HEK293 (cell line): ENCODE measurements around the gene VAMP8.

ENCODE experiments used
- CTCF ChIA-PET: fragments of 350-600 bp; formaldehyde crosslinking; extraction: SDS; loops from one replicate; lab custom pipeline; 2021; ENCODE audit warnings: antibody characterized with exemption; lab: Yijun Ruan, JAX
- POLR2A ChIA-PET: fragments of 300-600 bp; formaldehyde crosslinking; extraction: SDS; loops from one replicate; lab custom pipeline; 2020; ENCODE audit warnings: antibody characterized with exemption, inconsistent platforms; lab: Yijun Ruan, JAX
- H3K27ac ChIP-seq: fragments of 200-500 bp; sonication (Bioruptor generic); 2 replicates; pipeline ENCODE4 v1.5.1; 2014; ENCODE audit warnings: low read depth, low read length, control low read depth, inconsistent platforms; ENCODE audit errors: extremely low read depth
- H3K36me3 ChIP-seq, 2 experiments: fragments of 200-500 bp in 1 of 2; sonication (Bioruptor generic) in 1 of 2; 1 replicate in 1 of 2; 2 replicates in 1 of 2; pipeline ENCODE4 v1.5.1; 2014 to 2017; ENCODE audit warnings: inconsistent platforms in 2 of 2, low read length in 2 of 2; ENCODE audit not compliant: control insufficient read depth in 2 of 2, insufficient read depth in 1 of 2
- H3K4me1 ChIP-seq: fragments of 200-500 bp; sonication (Bioruptor generic); 2 replicates; pipeline ENCODE4 v1.5.1; 2014; ENCODE audit warnings: mild to moderate bottlenecking, low read length, inconsistent platforms; ENCODE audit not compliant: control insufficient read depth, insufficient read depth
- H3K4me3 ChIP-seq: 2 replicates; pipeline ENCODE4 v1.5.1; 2011; ENCODE audit warnings: low read depth, mild to moderate bottlenecking, control low read depth, low read length, moderate library complexity
- H3K9me3 ChIP-seq: fragments of 200-500 bp; sonication (Bioruptor generic); 2 replicates; pipeline ENCODE4 v1.5.1; 2014; ENCODE audit warnings: low read depth, low read length, inconsistent platforms; ENCODE audit not compliant: control insufficient read depth, insufficient read depth
- CTCF ChIP-seq: fragments of 450-650 bp; formaldehyde crosslinking; IDR thresholded peaks from 2 replicates; pipeline ENCODE4 v1.5.1; 2016; ENCODE audit warnings: missing biosample characterization, missing genetic modification characterization
- ZBTB11 ChIP-seq: fragments of 450-650 bp; formaldehyde crosslinking; conservative IDR thresholded peaks from 2 replicates; pipeline ENCODE4 v1.5.1; 2016; ENCODE audit warnings: low read depth, missing biosample characterization, missing genetic modification characterization
- ZBTB17 ChIP-seq: fragments of 450-650 bp; formaldehyde crosslinking; IDR thresholded peaks from 2 replicates; pipeline ENCODE4 v1.5.1; 2016; ENCODE audit warnings: missing biosample characterization, missing genetic modification characterization
- ZBTB26 ChIP-seq: fragments of 450-650 bp; formaldehyde crosslinking; optimal IDR thresholded peaks from 2 replicates; pipeline ENCODE3; 2016; ENCODE audit warnings: missing biosample characterization, mild to moderate bottlenecking, missing genetic modification characterization
- ZBTB48 ChIP-seq: fragments of 450-650 bp; formaldehyde crosslinking; IDR thresholded peaks from 2 replicates; pipeline ENCODE4 v1.5.1; 2016; ENCODE audit warnings: missing biosample characterization, missing genetic modification characterization
- ZNF146 ChIP-seq: fragments of 450-650 bp; formaldehyde crosslinking; IDR thresholded peaks from 2 replicates; pipeline ENCODE4 v1.5.1; 2016; ENCODE audit warnings: missing biosample characterization, missing genetic modification characterization
- ZNF157 ChIP-seq: fragments of 450-650 bp; formaldehyde crosslinking; IDR thresholded peaks from 2 replicates; pipeline ENCODE4 v1.5.1; 2016; ENCODE audit warnings: missing biosample characterization, missing genetic modification characterization
- ZNF366 ChIP-seq: fragments of 450-650 bp; formaldehyde crosslinking; conservative IDR thresholded peaks from 2 replicates; pipeline ENCODE4 v1.5.1; 2016; ENCODE audit warnings: missing biosample characterization, missing genetic modification characterization
- ZNF426 ChIP-seq: fragments of 450-650 bp; formaldehyde crosslinking; IDR thresholded peaks from 2 replicates; pipeline ENCODE4 v1.5.1; 2017; ENCODE audit warnings: missing biosample characterization, missing genetic modification characterization, mild to moderate bottlenecking, inconsistent platforms, moderate library complexity
- ZNF544 ChIP-seq: fragments of 450-650 bp; formaldehyde crosslinking; IDR thresholded peaks from 2 replicates; pipeline ENCODE4 v1.5.0; 2017; ENCODE audit warnings: missing biosample characterization, missing genetic modification characterization
- ZNF549 ChIP-seq: fragments of 450-650 bp; IDR thresholded peaks from 2 replicates; pipeline ENCODE4 v1.5.1; 2018; ENCODE audit warnings: missing biosample characterization, missing genetic modification characterization, mild to moderate bottlenecking, inconsistent platforms, moderate library complexity
- ZNF585B ChIP-seq: fragments of 450-650 bp; formaldehyde crosslinking; IDR thresholded peaks from 2 replicates; pipeline ENCODE4 v1.5.1; 2016; ENCODE audit warnings: missing biosample characterization, missing genetic modification characterization
- ZNF596 ChIP-seq: fragments of 450-650 bp; IDR thresholded peaks from 2 replicates; pipeline ENCODE4 v1.5.0; 2018; ENCODE audit warnings: missing biosample characterization, mild to moderate bottlenecking, missing genetic modification characterization, moderate library complexity
- ZNF600 ChIP-seq: fragments of 450-650 bp; formaldehyde crosslinking; IDR thresholded peaks from 2 replicates; pipeline ENCODE4 v1.5.1; 2016; ENCODE audit warnings: missing biosample characterization, missing genetic modification characterization
- ZNF654 ChIP-seq: fragments of 450-650 bp; formaldehyde crosslinking; IDR thresholded peaks from 2 replicates; pipeline ENCODE4 v1.5.1; 2016; ENCODE audit warnings: low read depth, missing biosample characterization, missing genetic modification characterization
- ZNF664 ChIP-seq: fragments of 450-650 bp; formaldehyde crosslinking; IDR thresholded peaks from 2 replicates; pipeline ENCODE4 v1.5.1; 2016; ENCODE audit warnings: missing biosample characterization, missing genetic modification characterization
- ZNF747 ChIP-seq: fragments of 450-650 bp; formaldehyde crosslinking; IDR thresholded peaks from 2 replicates; pipeline ENCODE4 v1.5.1; 2016; ENCODE audit warnings: missing biosample characterization, missing genetic modification characterization
- ZSCAN4 ChIP-seq: fragments of 450-650 bp; formaldehyde crosslinking; IDR thresholded peaks from 2 replicates; pipeline ENCODE4 v1.5.1; 2017; ENCODE audit warnings: missing biosample characterization, missing genetic modification characterization
- TF ChIP-seq, protein P1 (sequence below): fragments of 450-650 bp; formaldehyde crosslinking; IDR thresholded peaks from 2 replicates; pipeline ENCODE4 v1.5.1; 2016; ENCODE audit warnings: missing biosample characterization, missing genetic modification characterization

The VAMP8 gene

GRCh38 chr2:85550486-85550885 lies 26.9 kb upstream of the VAMP8 start (continued):
- no peak for TF ChIP-seq ZBTB11
- no peak for TF ChIP-seq ZNF600 (tag by site-specific recombination)
- TF ChIP-seq ZNF747 (tag by site-specific recombination) = no peak
- TF ChIP-seq ZNF426 (tag by site-specific recombination) = no peak
- TF ChIP-seq ZNF146 (tag by site-specific recombination) = no peak
- no peak for TF ChIP-seq ZNF544 (tag by site-specific recombination)
- no peak for TF ChIP-seq ZSCAN4 (tag by site-specific recombination)

GRCh38 chr2:85551698-85552678 lies 25.4 kb upstream of the VAMP8 start:
- Histone ChIP-seq H3K27ac (no peak overlapping the region), H3K36me3 (peaks cover 32 to 93% of the 10 kb centered on the region in 2 experiments), H3K4me3 (no peak overlapping the region), H3K4me1 (no peaks in the 10 kb centered on the region), H3K9me3 (no peaks in the 10 kb centered on the region)
- no peak for TF ChIP-seq ZNF600 (tag by site-specific recombination)
- TF ChIP-seq ZNF654 (tag by site-specific recombination) = peak; percentile 78
- TF ChIP-seq ZBTB17 = no peak
- no peak for TF ChIP-seq ZNF596
- peak; percentile 69 for TF ChIP-seq CTCF (tag by site-specific recombination)
- CTCF ChIA-PET = interaction anchor here (0.6 to 9.8 kb wide), 30 partner anchors 8 to 485 kb away, joined by 3 to 144 read pairs (median 4); partner anchors contain the start of genes CAPG, ELMOD3, MAT2A and RETSAT
- POLR2A ChIA-PET = interaction anchor here (0.6 to 12.3 kb wide), 13 partner anchors 9 to 251 kb away, joined by 3 to 106 read pairs (median 4); partner anchors contain the start of genes C2orf68, ELMOD3, GGCX and MAT2A

DNA sequence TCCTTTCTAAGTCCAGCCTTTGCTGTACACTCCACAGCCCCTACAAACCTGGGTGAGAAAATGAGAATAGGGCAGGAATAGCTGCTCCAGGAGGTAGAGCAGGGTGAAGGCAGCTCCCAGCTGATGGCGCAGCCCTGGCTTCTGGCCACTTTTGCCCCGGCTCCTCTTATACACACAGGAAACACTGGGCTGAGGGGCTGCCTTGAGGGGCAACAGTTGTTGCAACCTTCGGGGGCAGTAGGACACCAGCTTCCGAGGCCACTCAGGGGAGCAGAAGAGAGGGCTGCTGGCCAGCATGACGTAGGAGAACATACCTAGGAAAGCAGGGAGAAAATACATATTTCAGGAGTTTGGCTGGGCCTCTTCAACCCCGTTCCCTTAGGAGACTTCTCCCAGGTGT lies 24.2 kb upstream of the VAMP8 start:
- no peaks in the 10 kb centered on the region for H3K4me1 ChIP-seq
- no peak overlapping the region for H3K27ac ChIP-seq
- H3K36me3 ChIP-seq = peaks cover 36 to 92% of the 10 kb centered on the region in 2 experiments
- ChIA-PET CTCF (interaction anchor here (0.5 to 9.8 kb wide), 9 partner anchors 17 to 511 kb away, joined by 3 to 144 read pairs (median 4); partner anchors contain the start of gene SH2D6), POLR2A (interaction anchor here (0.6 to 12.3 kb wide), 4 partner anchors 8 to 217 kb away, joined by 4 to 106 read pairs (median 10); partner anchors contain the start of genes ELMOD3, GGCX, MAT2A and RETSAT)
- H3K9me3 ChIP-seq = no peaks in the 10 kb centered on the region
- TF ChIP-seq ZBTB48 (tag by site-specific recombination) (no peak), ZNF549 (tag by site-specific recombination) (no peak), ZNF366 (tag by site-specific recombination) (no peak), ZNF585B (tag by site-specific recombination) (no peak), ZNF157 (tag by site-specific recombination) (no peak), ZNF664 (tag by site-specific recombination) (no peak), ZBTB26 (tag by site-specific recombination) (no peak)
- TF ChIP-seq, protein P1, sequence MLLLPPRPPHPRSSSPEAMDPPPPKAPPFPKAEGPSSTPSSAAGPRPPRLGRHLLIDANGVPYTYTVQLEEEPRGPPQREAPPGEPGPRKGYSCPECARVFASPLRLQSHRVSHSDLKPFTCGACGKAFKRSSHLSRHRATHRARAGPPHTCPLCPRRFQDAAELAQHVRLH = no peak
- H3K4me3 ChIP-seq = no peak overlapping the region
